Left ventricle myocardium inferior (tissue), 1 donor: ENCODE data around the gene PCED1A. TPM values are rescaled to one million over a fixed set of nuclear protein-coding genes. Genes with fewer than 3 reads are reported as not detected.

Experiments
- DNase-seq: peaks from one replicate; pipeline ENCODE4 v3.0.0-alpha.2; 2020
- H3K27ac ChIP-seq: fragments of 200-600 bp; replicated peaks from 2 replicates; pipeline ENCODE4 v1.8.0; 2021
- H3K27me3 ChIP-seq: fragments of 200-600 bp; 2 replicates; pipeline ENCODE4 v1.8.0; 2021; ENCODE audit warnings: low read depth
- H3K36me3 ChIP-seq: fragments of 200-600 bp; 2 replicates; pipeline ENCODE4 v1.8.0; 2021
- H3K4me1 ChIP-seq: fragments of 200-600 bp; 2 replicates; pipeline ENCODE4 v1.8.0; 2021
- H3K4me3 ChIP-seq: fragments of 200-600 bp; 2 replicates; pipeline ENCODE4 v1.8.0; 2021; ENCODE audit warnings: mild to moderate bottlenecking, moderate library complexity
- H3K9me3 ChIP-seq: fragments of 200-600 bp; replicated peaks from 2 replicates; pipeline ENCODE4 v1.8.0; 2021
- intact Hi-C: fragments of 100-400 bp; cut with micrococcal nuclease; formaldehyde crosslinking; loops from one replicate; pipeline ENCODE4 v1.11.0; 2022
- total RNA-seq: library from RNA; stranded (reverse); fragmentation: NEBNext Ultra II Directional; extraction: Animal tissue kit (Norgen Biotek cat#: 25700); gene quantifications from one replicate; pipeline ENCODE4 v1.2.1, GENCODE V29; 2021
- TF ChIP-seq, protein P1 (sequence below): fragments of 200-600 bp; IDR thresholded peaks from 2 replicates; pipeline ENCODE4 v1.8.0; 2021; ENCODE audit warnings: antibody characterized with exemption, mild to moderate bottlenecking, borderline replicate concordance
- donor health status: DM: no; HTN: yes; CAD: no; lungs with severe emphysema.

Gene PCED1A
- total RNA-seq, 1 donor from 2014 or later, result 9.4 TPM

DNA sequence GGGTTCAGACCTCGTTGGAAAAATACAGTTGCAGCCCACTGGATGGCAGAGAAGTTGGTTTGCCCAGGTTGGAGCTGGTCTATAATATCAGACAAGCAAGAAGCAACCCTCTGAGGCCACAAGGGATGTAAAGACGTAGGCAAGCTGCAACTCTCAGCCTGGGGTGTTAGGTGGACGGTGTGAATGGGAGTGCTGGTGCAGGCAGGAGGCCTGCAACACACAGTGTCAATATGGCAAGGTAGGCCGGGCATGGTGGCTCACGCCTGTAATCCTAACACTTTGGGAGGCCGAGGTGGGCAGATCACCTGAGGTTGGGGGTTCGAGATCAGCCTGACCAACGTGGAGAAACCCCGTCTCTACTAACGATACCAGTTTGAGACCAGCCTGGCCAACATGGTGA lies 10.6 kb upstream of the PCED1A start:
- Histone ChIP-seq H3K4me3 (no peak overlapping the region), H3K9me3 (no peaks in the 10 kb centered on the region), H3K4me1 (peaks cover 8% of the 10 kb centered on the region), H3K27me3 (no peaks in the 10 kb centered on the region), H3K36me3 (no peaks in the 10 kb centered on the region), H3K27ac (no peak overlapping the region)
- TF ChIP-seq, protein P1, sequence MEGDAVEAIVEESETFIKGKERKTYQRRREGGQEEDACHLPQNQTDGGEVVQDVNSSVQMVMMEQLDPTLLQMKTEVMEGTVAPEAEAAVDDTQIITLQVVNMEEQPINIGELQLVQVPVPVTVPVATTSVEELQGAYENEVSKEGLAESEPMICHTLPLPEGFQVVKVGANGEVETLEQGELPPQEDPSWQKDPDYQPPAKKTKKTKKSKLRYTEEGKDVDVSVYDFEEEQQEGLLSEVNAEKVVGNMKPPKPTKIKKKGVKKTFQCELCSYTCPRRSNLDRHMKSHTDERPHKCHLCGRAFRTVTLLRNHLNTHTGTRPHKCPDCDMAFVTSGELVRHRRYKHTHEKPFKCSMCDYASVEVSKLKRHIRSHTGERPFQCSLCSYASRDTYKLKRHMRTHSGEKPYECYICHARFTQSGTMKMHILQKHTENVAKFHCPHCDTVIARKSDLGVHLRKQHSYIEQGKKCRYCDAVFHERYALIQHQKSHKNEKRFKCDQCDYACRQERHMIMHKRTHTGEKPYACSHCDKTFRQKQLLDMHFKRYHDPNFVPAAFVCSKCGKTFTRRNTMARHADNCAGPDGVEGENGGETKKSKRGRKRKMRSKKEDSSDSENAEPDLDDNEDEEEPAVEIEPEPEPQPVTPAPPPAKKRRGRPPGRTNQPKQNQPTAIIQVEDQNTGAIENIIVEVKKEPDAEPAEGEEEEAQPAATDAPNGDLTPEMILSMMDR, result no peak
- intact Hi-C loops, result no loop called here
- DNase-seq, result no peak

DNA sequence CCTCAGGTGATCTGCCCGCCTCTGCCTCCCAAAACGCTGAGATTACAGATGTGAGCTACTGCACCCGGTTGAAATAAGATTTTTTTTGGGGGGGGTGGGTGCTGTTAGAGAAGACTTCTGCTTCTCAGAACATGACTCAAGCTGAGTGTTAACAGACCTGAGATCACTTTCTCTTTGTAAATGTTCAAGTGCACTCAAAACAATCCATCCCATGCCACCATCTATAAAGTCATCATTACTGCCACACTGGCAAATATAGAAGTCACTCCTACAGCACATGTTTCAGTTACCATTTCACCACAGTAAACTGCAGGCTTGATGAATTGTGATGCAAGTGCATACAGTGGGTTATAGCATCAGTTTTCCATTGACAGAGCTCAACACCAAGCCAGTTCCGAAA lies 9.1 kb upstream of the PCED1A start:
- Histone ChIP-seq H3K9me3 (no peaks in the 10 kb centered on the region), H3K27me3 (no peaks in the 10 kb centered on the region), H3K4me1 (peaks cover 8% of the 10 kb centered on the region), H3K4me3 (no peak overlapping the region), H3K36me3 (no peaks in the 10 kb centered on the region), H3K27ac (no peak overlapping the region)
- TF ChIP-seq, protein P1, result no peak
- DNase-seq, result no peak
- intact Hi-C loops, result no loop called here

DNA sequence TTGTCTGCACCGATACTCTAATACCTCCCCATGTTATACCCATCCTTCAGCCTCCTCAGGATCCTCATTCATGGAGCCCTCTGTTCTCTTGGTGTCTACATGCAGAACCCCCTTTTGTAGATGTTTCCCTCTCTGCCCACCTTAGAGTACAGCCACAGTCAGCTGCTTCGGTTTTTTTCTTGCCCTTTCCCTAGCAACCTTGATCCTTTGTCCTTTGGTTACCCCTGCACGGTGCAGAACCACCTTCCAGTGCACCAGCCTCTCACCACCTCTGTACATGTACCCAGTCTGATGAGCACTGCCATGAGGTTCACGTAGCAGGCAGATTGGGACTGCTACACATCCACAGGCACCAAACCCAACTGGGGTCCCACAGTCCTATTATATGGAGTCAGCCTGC lies 7.3 kb upstream of the PCED1A start:
- TF ChIP-seq, protein P1, result no peak
- H3K27me3 ChIP-seq, result no peaks in the 10 kb centered on the region
- DNase-seq, result no peak
- intact Hi-C loops, result no loop called here
- H3K27ac ChIP-seq, result no peak overlapping the region
- no peak overlapping the region for H3K4me3 ChIP-seq
- H3K9me3 ChIP-seq, result no peaks in the 10 kb centered on the region
- peaks cover 8% of the 10 kb centered on the region for H3K4me1 ChIP-seq
- no peaks in the 10 kb centered on the region for H3K36me3 ChIP-seq

DNA sequence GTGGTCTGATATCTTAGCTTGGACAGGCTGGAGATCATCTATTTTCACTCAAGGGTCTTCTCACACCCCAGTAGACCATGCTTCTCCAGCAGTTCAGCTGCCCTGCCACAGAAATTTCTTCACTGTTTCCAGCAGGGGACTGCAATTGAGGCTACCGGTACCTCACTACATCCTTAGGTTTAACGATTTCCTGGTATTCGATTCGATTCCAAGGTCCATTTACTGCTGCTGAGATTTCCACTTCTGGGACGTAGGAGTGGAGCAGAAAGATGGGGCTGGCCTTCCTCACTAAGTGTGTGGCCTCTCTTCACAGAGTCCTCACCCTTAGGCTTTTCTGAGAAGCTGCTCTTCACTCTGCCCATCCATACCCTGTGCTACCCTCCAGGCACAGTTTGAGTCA lies 6.2 kb upstream of the PCED1A start:
- Histone ChIP-seq H3K27me3 (no peaks in the 10 kb centered on the region), H3K27ac (no peak overlapping the region), H3K36me3 (no peaks in the 10 kb centered on the region), H3K4me3 (no peak overlapping the region), H3K9me3 (no peaks in the 10 kb centered on the region), H3K4me1 (peaks cover 2% of the 10 kb centered on the region)
- DNase-seq, result no peak
- TF ChIP-seq, protein P1, result no peak
- intact Hi-C loops, result no loop called here

DNA sequence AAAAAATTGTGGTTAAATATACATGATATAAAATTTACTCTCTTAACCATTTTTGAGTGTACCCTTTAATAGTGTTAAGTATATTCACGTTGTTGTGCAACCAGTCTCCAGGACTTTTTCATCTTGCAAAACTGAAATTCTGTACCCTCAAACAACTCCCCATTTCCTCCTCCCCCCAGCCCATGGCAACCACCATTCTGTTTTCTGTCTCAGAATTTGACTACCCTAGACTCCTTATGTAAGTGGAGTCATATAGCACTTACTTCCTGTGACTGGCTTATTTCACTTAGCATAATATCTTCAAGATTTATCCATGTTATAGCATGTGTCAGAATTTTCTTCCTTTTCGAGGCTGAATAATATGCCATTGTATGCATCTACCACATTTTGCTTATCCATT lies 5.2 kb upstream of the PCED1A start:
- H3K9me3 ChIP-seq, result no peaks in the 10 kb centered on the region
- peaks cover 13% of the 10 kb centered on the region for H3K4me1 ChIP-seq
- no peaks in the 10 kb centered on the region for H3K36me3 ChIP-seq
- H3K4me3 ChIP-seq, result no peak overlapping the region
- intact Hi-C loops, result no loop called here
- no peaks in the 10 kb centered on the region for H3K27me3 ChIP-seq
- no peak for DNase-seq
- TF ChIP-seq, protein P1, result no peak
- H3K27ac ChIP-seq, result no peak overlapping the region
